Vagina (tissue), 2 donors: ENCODE results near the gene OR4Q3. TPM values are rescaled to one million over a fixed set of nuclear protein-coding genes. Genes with fewer than 3 reads are reported as not detected.
"Not testable (repeated sequence)": the region's sequence is repeated elsewhere in the genome, so short reads cannot be mapped to it uniquely, and the experiment has no call there.

Experiments
- DNase-seq, 2 donors: peaks; one replicate each; pipeline ENCODE4 v3.0.0-alpha.2; 2017; ENCODE audit errors: extremely low spot score in 2 of 2
- H3K27ac ChIP-seq: fragments of 200-600 bp; sonication (generic); one replicate; pipeline ENCODE4 v1.5.1; 2019
- H3K27me3 ChIP-seq: fragments of 200-600 bp; sonication (generic); one replicate; pipeline ENCODE4 v1.5.1; 2019
- H3K36me3 ChIP-seq, 2 donors: fragments of 200-600 bp; sonication (generic); one replicate each; pipeline ENCODE4 v1.5.1; 2017 to 2019
- H3K4me1 ChIP-seq: fragments of 200-600 bp; sonication (generic); one replicate; pipeline ENCODE4 v1.5.1; 2019
- H3K4me3 ChIP-seq, 2 donors: fragments of 200-600 bp; sonication (generic); 1 replicate in 1 of 2; 2 replicates in 1 of 2; pipeline ENCODE4 v1.5.1; 2016 to 2019
- H3K9me3 ChIP-seq: fragments of 200-600 bp; sonication (generic); one replicate; pipeline ENCODE4 v1.5.1; 2019
- CTCF ChIP-seq, 3 experiments: fragments of 450-650 bp in 2 of 3; fragments of 200-600 bp in 1 of 3; sonication (generic) in 1 of 3; IDR thresholded peaks; one replicate each; pipeline ENCODE4 v1.5.1; 2017 to 2019; ENCODE audit warnings: antibody characterized with exemption in 3 of 3, mild to moderate bottlenecking in 2 of 3, moderate library complexity in 2 of 3
- POLR2A ChIP-seq, 2 donors: fragments of 450-650 bp; IDR thresholded peaks; one replicate each; pipeline ENCODE4 v1.6.1; 2017; ENCODE audit warnings: antibody characterized with exemption in 2 of 2, mild to moderate bottlenecking in 2 of 2, moderate library complexity in 2 of 2
- POLR2AphosphoS5 ChIP-seq, 2 donors: sonication (generic); formaldehyde crosslinking; IDR thresholded peaks; one replicate each; pipeline ENCODE4 v1.9.0; 2017; ENCODE audit warnings: antibody characterized with exemption in 2 of 2, mild to moderate bottlenecking in 2 of 2, low read depth in 1 of 2; ENCODE audit not compliant: insufficient read depth in 1 of 2
- intact Hi-C: fragments of 100-400 bp; cut with DNase I; formaldehyde crosslinking; loops from one replicate; pipeline ENCODE4 v1.15.1; 2023
- total RNA-seq: library from RNA; depleted of rRNA; stranded (reverse); fragments of >200 nt; gene quantifications from one replicate; pipeline ENCODE4 v1.2.3, GENCODE V29; 2016

The OR4Q3 gene
- not detected for total RNA-seq

- no peaks in the 10 kb centered on the region for H3K36me3 ChIP-seq
- H3K4me3 ChIP-seq: no peak within 1 kb of the TSS
- no peak within 1 kb of the TSS for H3K27ac ChIP-seq
- intact Hi-C loops: no loop called here
- no peak for TF ChIP-seq POLR2AphosphoS5 (IDR thresholded peaks at IDR 0.05; ENCODE audit: insufficient read depth in 1 of 2, low read depth in 1 of 2)
- no peak for TF ChIP-seq CTCF (IDR thresholded peaks at IDR 0.05)
- no peak for TF ChIP-seq POLR2A (IDR thresholded peaks at IDR 0.05)
- no peaks in the 10 kb centered on the region for H3K9me3 ChIP-seq
- no peak for DNase-seq
- H3K27me3 ChIP-seq: no peaks in the 10 kb centered on the region
- H3K4me1 ChIP-seq: no peaks in the 10 kb centered on the region
These were observed at the start of gene OR4Q3 for GRCh38 chr14:19743256-19743655. OR4Q3 (plus strand) TSS chr14:19743571.

GRCh38 chr14:19729359-19729758 lies 14.0 kb upstream of the OR4Q3 start:
- TF ChIP-seq POLR2AphosphoS5 (IDR thresholded peaks at IDR 0.05; ENCODE audit: insufficient read depth in 1 of 2, low read depth in 1 of 2) (no peak), POLR2A (IDR thresholded peaks at IDR 0.05) (no peak)
- H3K27ac ChIP-seq: no peak overlapping the region
- intact Hi-C loops: no loop called here

GRCh38 chr14:19729763-19730162 lies 13.6 kb upstream of the OR4Q3 start:
- H3K36me3 ChIP-seq: no peaks in the 10 kb centered on the region
- no peak overlapping the region for H3K27ac ChIP-seq
- no peak for DNase-seq
- intact Hi-C loops: no loop called here
- H3K4me3 ChIP-seq: no peak overlapping the region
- H3K4me1 ChIP-seq: no peaks in the 10 kb centered on the region
- no peaks in the 10 kb centered on the region for H3K9me3 ChIP-seq
- H3K27me3 ChIP-seq: no peaks in the 10 kb centered on the region
- no peak for TF ChIP-seq CTCF (IDR thresholded peaks at IDR 0.05)
- no peak for TF ChIP-seq POLR2AphosphoS5 (IDR thresholded peaks at IDR 0.05; ENCODE audit: insufficient read depth in 1 of 2, low read depth in 1 of 2)
- TF ChIP-seq POLR2A (IDR thresholded peaks at IDR 0.05): no peak

More at GRCh38 chr14:19729359-19729758, 14.0 kb upstream of the OR4Q3 start:
- no peaks in the 10 kb centered on the region for H3K27me3 ChIP-seq
- no peak for DNase-seq
- H3K4me1 ChIP-seq: no peaks in the 10 kb centered on the region
- H3K36me3 ChIP-seq: no peaks in the 10 kb centered on the region
- H3K9me3 ChIP-seq: no peaks in the 10 kb centered on the region
- no peak overlapping the region for H3K4me3 ChIP-seq

- H3K27ac ChIP-seq, DNase-seq, H3K9me3 ChIP-seq, H3K27me3 ChIP-seq, intact Hi-C loops, H3K36me3 ChIP-seq, H3K4me3 ChIP-seq, H3K4me1 ChIP-seq: not testable (repeated sequence)
These were observed 9.5 kb upstream of the OR4Q3 start for GRCh38 chr14:19733893-19734292.

- H3K9me3 ChIP-seq, DNase-seq, H3K4me1 ChIP-seq, H3K27ac ChIP-seq, H3K4me3 ChIP-seq, H3K27me3 ChIP-seq, H3K36me3 ChIP-seq, intact Hi-C loops: not testable (repeated sequence)
These were observed 8.9 kb downstream of the OR4Q3 start for GRCh38 chr14:19752316-19752715.

- TF ChIP-seq CTCF (IDR thresholded peaks at IDR 0.05) (no peak), POLR2A (IDR thresholded peaks at IDR 0.05) (no peak), POLR2AphosphoS5 (IDR thresholded peaks at IDR 0.05; ENCODE audit: insufficient read depth in 1 of 2, low read depth in 1 of 2) (no peak)
- intact Hi-C loops: no loop called here
These were observed 10.8 kb downstream of the OR4Q3 start for GRCh38 chr14:19754172-19754571.

GRCh38 chr14:19771491-19771890 lies 28.1 kb downstream of the OR4Q3 start:
- H3K36me3 ChIP-seq, H3K4me3 ChIP-seq, intact Hi-C loops, H3K27ac ChIP-seq, H3K4me1 ChIP-seq, H3K27me3 ChIP-seq, DNase-seq, H3K9me3 ChIP-seq: not testable (repeated sequence)

More at GRCh38 chr14:19754172-19754571, 10.8 kb downstream of the OR4Q3 start:
- no peak for DNase-seq
- no peaks in the 10 kb centered on the region for H3K9me3 ChIP-seq
- H3K27ac ChIP-seq: no peak overlapping the region
- no peaks in the 10 kb centered on the region for H3K27me3 ChIP-seq
- no peak overlapping the region for H3K4me3 ChIP-seq
- no peaks in the 10 kb centered on the region for H3K36me3 ChIP-seq
- no peaks in the 10 kb centered on the region for H3K4me1 ChIP-seq
